ENCODE results near the gene MACROD2. TPM values are rescaled to one million over a fixed set of nuclear protein-coding genes. Genes with fewer than 3 reads are reported as not detected.

Gene MACROD2
- total and polyA plus RNA-seq, 2 of the 4 experiments (the other 2 are of a cell fraction), result not detected

GRCh38 chr20:14568225-14568624 is 572.9 kb downstream of the MACROD2 start:
- H4K5ac ChIP-seq (ENCODE audit: low read depth, low read length), result no peak overlapping the region
- no peak for DNase-seq
- H2AFZ ChIP-seq (replicated peaks; ENCODE audit: low read length, poor library complexity), result no peak overlapping the region
- no peak overlapping the region for H2BK20ac ChIP-seq (ENCODE audit: low read depth, low read length)
- no peak overlapping the region for H3K9ac ChIP-seq (ENCODE audit: low read depth, low read length)
- in situ Hi-C loops (cut with MboI; ENCODE audit: low sequenced_read_pairs) (no loop called here), intact Hi-C loops (cut with micrococcal nuclease) (no loop called here), dilution Hi-C loops (cut with HindIII; ENCODE audit: low sequenced_read_pairs, unreplicated experiment) (no loop called here)
- H3K56ac ChIP-seq (ENCODE audit: extremely low read depth, insufficient read depth, low read length), result no peak overlapping the region
- no peak overlapping the region for H2AK5ac ChIP-seq (ENCODE audit: low read depth, low read length)
- H3K27ac ChIP-seq (ENCODE audit: insufficient read depth, low read length), result no peak overlapping the region
- H3K14ac ChIP-seq (replicated peaks; ENCODE audit: low read depth, low read length), result no peak overlapping the region
- H3K4me2 ChIP-seq (ENCODE audit: low read depth, low read length), result no peak overlapping the region
- no peak overlapping the region for H2BK15ac ChIP-seq (ENCODE audit: low read depth, low read length)
- no peak overlapping the region for H3K4me3 ChIP-seq (ENCODE audit: insufficient read depth, low read depth, low read length)
- H3K4me1 ChIP-seq (ENCODE audit: control insufficient read depth, insufficient read depth, low read length), result no peaks in the 10 kb centered on the region
- no peak overlapping the region for H2BK120ac ChIP-seq (ENCODE audit: low read depth, low read length)
- no peaks in the 10 kb centered on the region for H3K36me3 ChIP-seq (ENCODE audit: control insufficient read depth, insufficient read depth, low read length)
- H3K9me3 ChIP-seq (ENCODE audit: control insufficient read depth, insufficient read depth, low read length), result no peaks in the 10 kb centered on the region
- POLR2A ChIA-PET (ENCODE audit: unreplicated experiment), result no interaction called here
- H3K79me1 ChIP-seq (ENCODE audit: low read depth in 1 of 2, low read length in 2 of 2), result no peaks in the 10 kb centered on the region
- ATAC-seq (ENCODE audit: low read depth), result no peak
- no peak overlapping the region for H4K8ac ChIP-seq (ENCODE audit: low read depth in 2 of 2, low read length in 2 of 2)
- no peak overlapping the region for H2AK9ac ChIP-seq (replicated peaks; ENCODE audit: low read depth, low read length, poor library complexity)
- H3K9me1 ChIP-seq (ENCODE audit: insufficient read depth, low read length), result no peaks in the 10 kb centered on the region
- H2BK5ac ChIP-seq (ENCODE audit: low read depth, low read length, poor library complexity, severe bottlenecking), result no peak overlapping the region
- no peak overlapping the region for H3K23ac ChIP-seq (ENCODE audit: low read depth, low read length)
- TF ChIP-seq FOS (IDR thresholded peaks at IDR 0.05; ENCODE audit: low read depth, low read length), result no peak
- no peak for TF ChIP-seq BHLHE40 (IDR thresholded peaks at IDR 0.05; ENCODE audit: low read depth, low read length)
- TF ChIP-seq POLR2A (IDR thresholded peaks at IDR 0.05; ENCODE audit: low read depth, low read length), result no peak
- no peak for TF ChIP-seq SMC3 (IDR thresholded peaks at IDR 0.05; ENCODE audit: low read depth, low read length)
- no peak for TF ChIP-seq RFX5 (IDR thresholded peaks at IDR 0.05; ENCODE audit: low read depth, low read length)
- TF ChIP-seq CTCF (conservative IDR thresholded peaks at IDR 0.05; ENCODE audit: low read depth, low read length), result no peak
- TF ChIP-seq RCOR1 (IDR thresholded peaks at IDR 0.05; ENCODE audit: insufficient replicate concordance, low read length), result no peak
- no peak for TF ChIP-seq USF2 (IDR thresholded peaks at IDR 0.05; ENCODE audit: low read depth, low read length)
- TF ChIP-seq RAD21 (IDR thresholded peaks at IDR 0.05; ENCODE audit: low read length), result no peak
- TF ChIP-seq MAFK (IDR thresholded peaks at IDR 0.05; ENCODE audit: low read depth, low read length), result no peak
- TF ChIP-seq MAZ (IDR thresholded peaks at IDR 0.05; ENCODE audit: borderline replicate concordance, low read depth, low read length), result no peak
- no CpG with 5 or more reads among the region's 3 CpGs for WGBS, 2 experiments (ENCODE audit: extremely low coverage in 2 of 2, insufficient read length in 1 of 2)
- H3K18ac ChIP-seq (ENCODE audit: low read depth, low read length), result no peak overlapping the region
- no peaks in the 10 kb centered on the region for H3K27me3 ChIP-seq (ENCODE audit: control insufficient read depth, insufficient read depth, low read length)
- H4K20me1 ChIP-seq (ENCODE audit: insufficient read depth, low read length), result no peaks in the 10 kb centered on the region
- CTCF ChIA-PET, result no interaction called here
- no TSS peak for BruUV-seq (replicated peaks)
- no peak overlapping the region for H3K4ac ChIP-seq (ENCODE audit: low read depth, low read length)
- H4K91ac ChIP-seq (ENCODE audit: insufficient read depth, low read depth, low read length), result no peak overlapping the region

Data from IMR-90 (cell line).